Omental fat pad (tissue), 4 donors: Measurements from ENCODE around the gene IGF1. TPM values are rescaled to one million over a fixed set of nuclear protein-coding genes. Genes with fewer than 3 reads are reported as not detected.
A peak's percentile ranks its signal among the peaks of the same experiment; 100 is the strongest.
"Not testable (repeated sequence)": the region's sequence is repeated elsewhere in the genome, so short reads cannot be mapped to it uniquely, and the experiment has no call there.

Experiments
- ATAC-seq: fragments of 150-250 bp; one replicate; pipeline ENCODE4 v1.9.1; 2016; ENCODE audit warnings: mild to moderate bottlenecking, moderate library complexity; ENCODE audit not compliant: low FRiP score
- DNase-seq: peaks from one replicate; pipeline ENCODE4 v3.0.0-alpha.2; 2019; ENCODE audit warnings: low spot score
- CTCF ChIP-seq, 3 donors: fragments of 450-650 bp; IDR thresholded peaks; one replicate each; pipeline ENCODE4 v1.5.1; 2016 to 2017; ENCODE audit warnings: antibody characterized with exemption in 3 of 3, mild to moderate bottlenecking in 3 of 3, moderate library complexity in 2 of 3
- total RNA-seq, 4 donors: library from RNA; depleted of rRNA; stranded (reverse); fragments of >200 nt; gene quantifications; one replicate each; pipeline ENCODE4 v1.1.0, GENCODE V29; 2016

Gene IGF1
- total RNA-seq, 4 donors from 2014 or later: 68.1 to 248 (median 185) TPM

DNA sequence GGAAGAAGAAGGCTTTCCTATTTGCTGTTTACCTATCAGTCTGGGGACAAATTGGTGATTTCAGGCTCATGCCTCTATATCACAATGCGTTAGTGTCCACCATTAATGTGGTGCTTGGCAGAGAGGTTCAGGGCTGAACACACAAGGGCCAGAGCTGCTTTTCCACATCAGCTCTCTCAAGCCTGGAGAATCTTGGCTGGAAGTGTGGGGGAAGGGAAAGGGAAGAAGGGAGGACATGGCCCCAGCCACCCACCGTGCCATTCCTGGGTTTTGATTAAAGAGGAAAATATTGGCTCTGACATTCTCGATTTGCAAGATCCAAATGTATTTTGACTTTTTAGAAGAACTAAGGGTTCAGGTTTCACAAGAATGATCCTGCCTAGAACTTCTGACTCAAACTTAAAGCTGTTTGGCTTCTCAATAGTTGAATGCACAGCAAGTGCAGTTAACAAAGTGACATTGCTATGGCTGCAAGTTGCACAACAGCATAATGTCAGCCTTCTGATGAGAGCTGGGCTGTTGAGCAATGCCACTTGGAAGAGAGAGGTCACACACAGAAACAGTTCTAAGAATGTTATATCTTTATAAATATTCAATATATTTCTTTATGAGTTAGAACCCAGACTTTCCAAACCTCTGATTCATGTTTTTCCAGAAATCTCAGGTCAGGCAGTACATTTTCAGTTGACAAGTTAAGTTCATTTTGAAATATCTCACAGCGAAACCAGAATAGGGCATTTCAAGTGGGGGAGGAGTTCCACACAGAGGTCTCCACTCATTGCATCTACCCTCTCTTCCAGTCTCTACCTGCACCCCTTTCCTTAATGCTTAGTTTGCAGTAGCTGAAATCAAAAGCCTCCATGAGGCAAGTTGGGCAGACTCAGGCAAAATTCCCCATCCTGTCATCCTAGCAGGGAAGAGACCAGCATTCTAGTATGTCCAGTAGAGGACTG is 25.3 kb downstream of the IGF1 start:
- no peak for DNase-seq
- TF ChIP-seq CTCF (IDR thresholded peaks at IDR 0.05): no peak
- peak; percentile 55 for ATAC-seq

DNA sequence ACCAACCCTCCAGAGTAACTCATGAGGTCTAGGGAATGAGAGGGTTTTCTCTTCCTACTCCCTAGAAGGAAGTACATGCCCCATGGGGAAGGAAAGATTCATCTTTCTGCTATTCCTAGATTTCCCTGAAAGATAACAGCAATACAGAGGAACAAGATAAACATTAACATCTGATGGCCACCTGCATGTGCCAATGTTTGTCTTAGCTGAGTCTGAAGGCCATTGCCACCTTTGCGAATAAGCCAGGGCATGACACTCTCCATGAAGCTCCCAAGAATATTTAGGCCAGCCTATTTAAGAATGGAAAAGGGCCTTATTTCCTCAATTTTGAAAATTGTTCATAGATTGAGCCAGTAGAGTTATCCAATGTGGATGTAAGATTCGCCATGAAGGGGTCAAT is 26.0 kb downstream of the IGF1 start:
- no peak for DNase-seq
- no peak for TF ChIP-seq CTCF (IDR thresholded peaks at IDR 0.05)
- no peak for ATAC-seq

- DNase-seq: no peak
- no peak for TF ChIP-seq CTCF (IDR thresholded peaks at IDR 0.05)
- no peak for ATAC-seq
Measured at GRCh38 chr12:102452605-102453004, 27.8 kb downstream of the IGF1 start.

DNA sequence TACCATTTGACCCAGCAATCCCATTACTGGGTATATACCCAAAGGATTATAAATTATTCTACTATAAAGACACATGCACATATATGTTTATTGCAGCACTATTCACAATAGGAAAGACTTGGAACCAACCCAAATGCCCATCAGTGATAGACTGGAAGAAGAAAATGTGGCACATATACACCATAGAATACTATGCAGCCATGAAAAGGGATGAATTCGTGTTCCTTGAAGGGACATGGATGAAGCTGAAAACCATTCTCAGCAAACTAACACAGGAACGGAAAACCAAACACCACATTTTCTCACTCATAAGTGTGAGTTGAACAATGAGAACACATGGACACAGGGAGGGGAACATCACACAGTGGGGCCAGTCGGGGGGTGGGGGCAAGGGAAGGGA is 31.3 kb downstream of the IGF1 start:
- DNase-seq, ATAC-seq: not testable (repeated sequence)

GRCh38 chr12:102447426-102447825 is 32.9 kb downstream of the IGF1 start:
- not testable (repeated sequence) for DNase-seq, ATAC-seq

GRCh38 chr12:102444707-102445106 is 35.7 kb downstream of the IGF1 start:
- ATAC-seq (no peak), DNase-seq (no peak)
- no peak for TF ChIP-seq CTCF (IDR thresholded peaks at IDR 0.05)

- DNase-seq: no peak
- no peak for ATAC-seq
- no peak for TF ChIP-seq CTCF (IDR thresholded peaks at IDR 0.05)
Measured at GRCh38 chr12:102444093-102444492, 36.3 kb downstream of the IGF1 start.

DNA sequence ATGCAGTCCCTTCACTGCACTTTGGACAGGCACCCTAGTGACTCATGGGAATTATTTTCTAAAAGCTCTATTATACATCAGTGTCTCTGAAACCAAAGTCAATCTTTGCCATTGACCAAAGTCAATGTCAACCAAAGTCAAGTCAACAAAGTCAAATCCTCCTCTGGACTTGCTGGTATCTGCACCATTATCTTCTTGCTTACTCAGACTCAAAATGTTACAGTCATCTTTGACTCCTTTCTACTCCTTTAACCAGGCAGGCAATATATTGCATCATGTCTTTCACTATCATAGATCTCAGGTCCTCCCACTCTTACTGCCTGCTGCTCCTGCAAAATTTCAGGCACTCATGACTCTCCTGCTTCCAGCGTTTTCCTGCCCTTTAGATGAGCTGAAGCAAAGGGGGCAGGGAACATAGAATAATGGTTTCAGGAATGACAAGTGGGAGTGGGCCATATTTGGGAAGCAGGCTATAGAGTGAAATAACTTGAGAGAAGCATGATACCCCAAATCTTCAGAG is 39.2 kb downstream of the IGF1 start:
- ATAC-seq: peak; percentile 73
- DNase-seq: no peak
- no peak for TF ChIP-seq CTCF (IDR thresholded peaks at IDR 0.05)
